GM18909 (cell line): ENCODE data around the gene NFATC2.
A peak's percentile ranks its signal among the peaks of the same experiment; 100 is the strongest.

Experiments used
- ATAC-seq: cut with Tn5 transposase; IDR thresholded peaks from one replicate; pipeline ENCODE4 v1.9.1; 2021; ENCODE audit warnings: mild to moderate bottlenecking; ENCODE audit not compliant: unreplicated experiment, poor library complexity

NFATC2 gene

GRCh38 chr20:51523276-51524013 lies 19.1 kb downstream of the NFATC2 start:
- no peak for ATAC-seq

GRCh38 chr20:51522207-51522606 lies 20.3 kb downstream of the NFATC2 start:
- no peak for ATAC-seq

- no peak for ATAC-seq
These were observed 24.7 kb downstream of the NFATC2 start for GRCh38 chr20:51517839-51518238.

- ATAC-seq = no peak
These were observed 25.7 kb downstream of the NFATC2 start for GRCh38 chr20:51516855-51517254.

- no peak for ATAC-seq
These were observed 27.7 kb downstream of the NFATC2 start for GRCh38 chr20:51514836-51515235.

GRCh38 chr20:51514249-51514648 lies 28.3 kb downstream of the NFATC2 start:
- no peak for ATAC-seq

GRCh38 chr20:51513545-51513944 lies 29.0 kb downstream of the NFATC2 start:
- no peak for ATAC-seq

GRCh38 chr20:51512645-51513044 lies 29.9 kb downstream of the NFATC2 start:
- no peak for ATAC-seq

GRCh38 chr20:51511861-51512619 lies 30.5 kb downstream of the NFATC2 start:
- no peak for ATAC-seq

GRCh38 chr20:51510936-51511605 lies 31.4 kb downstream of the NFATC2 start:
- no peak for ATAC-seq

- no peak for ATAC-seq
These were observed 32.4 kb downstream of the NFATC2 start for GRCh38 chr20:51510169-51510568.

- no peak for ATAC-seq
These were observed 33.3 kb downstream of the NFATC2 start for GRCh38 chr20:51509208-51509607.

- no peak for ATAC-seq
These were observed 33.7 kb downstream of the NFATC2 start for GRCh38 chr20:51508780-51509179.

GRCh38 chr20:51508158-51508557 lies 34.4 kb downstream of the NFATC2 start:
- no peak for ATAC-seq

- ATAC-seq = no peak
These were observed 35.1 kb downstream of the NFATC2 start for GRCh38 chr20:51507216-51508036.

GRCh38 chr20:51506527-51507215 lies 35.8 kb downstream of the NFATC2 start:
- ATAC-seq = no peak

GRCh38 chr20:51505566-51505965 lies 37.0 kb downstream of the NFATC2 start:
- no peak for ATAC-seq

GRCh38 chr20:51503376-51503775 lies 39.1 kb downstream of the NFATC2 start:
- ATAC-seq = no peak

- no peak for ATAC-seq
These were observed 41.6 kb downstream of the NFATC2 start for GRCh38 chr20:51500936-51501335.

- ATAC-seq = peak; percentile 76
These were observed 42.2 kb downstream of the NFATC2 start for GRCh38 chr20:51500311-51500710.
